ENCODE results near the gene KRT26. TPM values are rescaled to one million over a fixed set of nuclear protein-coding genes. Genes with fewer than 3 reads are reported as not detected.

KRT26 gene
- total RNA-seq, 2 donors from 2014 or later = not detected

- H3K9me3 Mint-ChIP-seq = peaks cover 7% of the 10 kb centered on the region
- WGBS, 2 experiments (ENCODE audit: insufficient coverage in 1 of 2, insufficient read length in 1 of 2) = 80 to 93% methylated on average over 1 to 2 of the region's 2 CpGs
- H3K9ac ChIP-seq (ENCODE audit: extremely low read depth, low read length, poor library complexity, severe bottlenecking) = no peak overlapping the region
- TF ChIP-seq CTCF (conservative IDR thresholded peaks at IDR 0.05) = no peak
- H3K36me3 Mint-ChIP-seq (ENCODE audit: low read depth) = no peaks in the 10 kb centered on the region
- H3K36me3 ChIP-seq (ENCODE audit: control insufficient read depth, insufficient read depth, low read length) = no peaks in the 10 kb centered on the region
- no peak for DNase-seq
- peaks cover 12% of the 10 kb centered on the region for H3K4me1 Mint-ChIP-seq
- peaks cover 12% of the 10 kb centered on the region for H3K9me3 ChIP-seq (ENCODE audit: control insufficient read depth, low read length)
- no peak overlapping the region for H3K4me3 ChIP-seq (ENCODE audit: low read length)
- H3K27ac ChIP-seq (ENCODE audit: low read depth, low read length) = no peak overlapping the region
- H3K27me3 Mint-ChIP-seq (ENCODE audit: insufficient read depth) = peaks cover 5% of the 10 kb centered on the region
- H3K27me3 ChIP-seq (ENCODE audit: control insufficient read depth, insufficient read depth, low read length, poor library complexity, severe bottlenecking) = no peaks in the 10 kb centered on the region
- no peak overlapping the region for H3K4me3 Mint-ChIP-seq
- no peaks in the 10 kb centered on the region for H3K4me1 ChIP-seq (ENCODE audit: control insufficient read depth, insufficient read depth, low read length)
- no peak overlapping the region for H3K27ac Mint-ChIP-seq
Measured at GRCh38 chr17:40720899-40721298, 51.1 kb downstream of the KRT26 start.

DNA sequence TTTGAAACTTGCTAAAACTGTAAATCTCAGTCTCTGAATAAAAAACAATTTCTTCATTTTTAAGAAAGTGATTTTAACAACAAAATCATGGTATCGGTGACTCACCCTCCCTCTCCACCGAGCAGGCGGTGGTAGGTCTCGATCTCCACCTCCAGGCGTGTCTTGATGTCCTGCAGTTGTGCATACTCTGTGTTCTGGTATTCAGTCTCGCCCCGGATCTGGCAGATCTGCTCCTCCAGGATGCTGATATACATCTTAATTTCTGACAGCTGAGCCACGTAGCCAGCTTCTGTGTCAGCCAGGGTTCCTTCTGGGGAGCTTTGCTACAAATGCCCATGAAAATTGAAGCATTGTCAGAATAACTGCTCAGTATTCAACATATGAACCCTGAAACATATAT, 53.1 kb downstream of the KRT26 start:
- no peak for TF ChIP-seq CTCF (conservative IDR thresholded peaks at IDR 0.05)

GRCh38 chr17:40717776-40718175, 54.2 kb downstream of the KRT26 start:
- DNase-seq = no peak
- Mint-ChIP-seq H3K27ac (no peak overlapping the region), H3K27me3 (ENCODE audit: insufficient read depth) (peaks cover 11% of the 10 kb centered on the region), H3K36me3 (ENCODE audit: low read depth) (no peaks in the 10 kb centered on the region), H3K9me3 (peaks cover 4% of the 10 kb centered on the region), H3K4me1 (peaks cover 7% of the 10 kb centered on the region), H3K4me3 (no peak overlapping the region)
- H3K27ac ChIP-seq (ENCODE audit: low read depth, low read length) = no peak overlapping the region
- H3K9me3 ChIP-seq (ENCODE audit: control insufficient read depth, low read length) = no peaks in the 10 kb centered on the region
- no peaks in the 10 kb centered on the region for H3K27me3 ChIP-seq (ENCODE audit: control insufficient read depth, insufficient read depth, low read length, poor library complexity, severe bottlenecking)
- no peak overlapping the region for H3K9ac ChIP-seq (ENCODE audit: extremely low read depth, low read length, poor library complexity, severe bottlenecking)
- no peaks in the 10 kb centered on the region for H3K4me1 ChIP-seq (ENCODE audit: control insufficient read depth, insufficient read depth, low read length)
- 80 to 83% methylated on average over 1 to 3 of the region's 3 CpGs for WGBS, 2 experiments (ENCODE audit: insufficient coverage in 1 of 2, insufficient read length in 1 of 2)
- H3K4me3 ChIP-seq (ENCODE audit: low read length) = no peak overlapping the region
- no peak for TF ChIP-seq CTCF (conservative IDR thresholded peaks at IDR 0.05)
- H3K36me3 ChIP-seq (ENCODE audit: control insufficient read depth, insufficient read depth, low read length) = no peaks in the 10 kb centered on the region

More for the DNA sequence above, 53.1 kb downstream of the KRT26 start:
- Histone ChIP-seq H3K27ac (ENCODE audit: low read depth, low read length) (no peak overlapping the region), H3K36me3 (ENCODE audit: control insufficient read depth, insufficient read depth, low read length) (no peaks in the 10 kb centered on the region), H3K9ac (ENCODE audit: extremely low read depth, low read length, poor library complexity, severe bottlenecking) (no peak overlapping the region), H3K9me3 (ENCODE audit: control insufficient read depth, low read length) (no peaks in the 10 kb centered on the region), H3K4me3 (ENCODE audit: low read length) (no peak overlapping the region), H3K27me3 (ENCODE audit: control insufficient read depth, insufficient read depth, low read length, poor library complexity, severe bottlenecking) (no peaks in the 10 kb centered on the region), H3K4me1 (ENCODE audit: control insufficient read depth, insufficient read depth, low read length) (no peaks in the 10 kb centered on the region)
- peaks cover 10% of the 10 kb centered on the region for H3K4me1 Mint-ChIP-seq
- no peak for DNase-seq
- H3K27ac Mint-ChIP-seq = no peak overlapping the region
- no peak overlapping the region for H3K4me3 Mint-ChIP-seq
- no peaks in the 10 kb centered on the region for H3K36me3 Mint-ChIP-seq (ENCODE audit: low read depth)
- 92 to 97% methylated on average over 4 to 8 of the region's 8 CpGs for WGBS, 2 experiments (ENCODE audit: insufficient coverage in 1 of 2, insufficient read length in 1 of 2)
- peaks cover 8% of the 10 kb centered on the region for H3K27me3 Mint-ChIP-seq (ENCODE audit: insufficient read depth)
- no peaks in the 10 kb centered on the region for H3K9me3 Mint-ChIP-seq

Other genes with a start within 250 kb of the KRT26 start
- under 1 TPM in 1 of 2 donors, not detected in 1; 0.53 TPM for gene CCR7, start 206.7 kb downstream of the KRT26 start, total RNA-seq
- gene SMARCE1, start 124.4 kb downstream of the KRT26 start, total RNA-seq = 100 to 1,000 TPM; 156 to 191 TPM
- gene KRT222, start 107.0 kb downstream of the KRT26 start, total RNA-seq = 1 to 10 TPM; 1.4 to 2.3 TPM
- gene KRT24, start 68.4 kb downstream of the KRT26 start, total RNA-seq = not detected
- gene KRT25, start 16.9 kb downstream of the KRT26 start, total RNA-seq = not detected
- not detected for gene KRT27, start 10.3 kb upstream of the KRT26 start, total RNA-seq
- not detected for gene KRT28, start 27.8 kb upstream of the KRT26 start, total RNA-seq
- gene KRT10, start 50.4 kb upstream of the KRT26 start, total RNA-seq = 10 to 100 TPM; 22.3 to 46.8 TPM
- not detected for gene KRT12, start 95.0 kb upstream of the KRT26 start, total RNA-seq
- gene KRT20, start 113.0 kb upstream of the KRT26 start, total RNA-seq = not detected
- gene KRT23, start 165.4 kb upstream of the KRT26 start, total RNA-seq = not detected
- gene KRT39, start 194.7 kb upstream of the KRT26 start, total RNA-seq = not detected
- gene KRT40, start 212.1 kb upstream of the KRT26 start, total RNA-seq = not detected
- not detected for gene KRTAP3-3, start 222.0 kb upstream of the KRT26 start, total RNA-seq
- not detected for gene KRTAP3-2, start 227.7 kb upstream of the KRT26 start, total RNA-seq
- gene KRTAP3-1, start 236.9 kb upstream of the KRT26 start, total RNA-seq = not detected

All from endodermal cell (in vitro differentiated cells).